WTC11 (cell line): ENCODE measurements around the gene HNRNPLL. TPM values are rescaled to one million over a fixed set of nuclear protein-coding genes. Genes with fewer than 3 reads are reported as not detected.

Experiments
- ATAC-seq: fragments of 200-7000 bp; cut with Tn5 transposase; 2 replicates; pipeline ENCODE4 v1.10.0; 2021; ENCODE audit warnings: mild to moderate bottlenecking, moderate library complexity
- CTCF ChIA-PET: fragments of 300-600 bp; sonication (Branson Sonifier 250); formaldehyde crosslinking; loops from one replicate; lab custom pipeline; 2021; ENCODE audit warnings: antibody characterized with exemption; lab: Charles Lee
- POLR2A ChIA-PET: fragments of 350-600 bp; sonication (Branson Sonifier 250); formaldehyde crosslinking; loops from one replicate; lab custom pipeline; 2021; ENCODE audit warnings: antibody characterized with exemption; lab: Charles Lee
- DNase-seq: peaks from one replicate; pipeline ENCODE4 v3.0.0; 2021; ENCODE audit warnings: low spot score
- H3K27ac Mint-ChIP-seq: 2 replicates; pipeline ENCODE4 v1.8.0; 2021; ENCODE audit warnings: mixed read lengths
- H3K27me3 Mint-ChIP-seq: 2 replicates; pipeline ENCODE4 v1.8.0; 2021; ENCODE audit warnings: low read depth, mild to moderate bottlenecking, moderate library complexity, mixed read lengths
- H3K36me3 Mint-ChIP-seq: 2 replicates; pipeline ENCODE4 v1.8.0; 2021; ENCODE audit warnings: mixed read lengths
- H3K4me1 Mint-ChIP-seq: 2 replicates; pipeline ENCODE4 v1.8.0; 2022; ENCODE audit warnings: mixed read lengths
- H3K4me3 Mint-ChIP-seq: 2 replicates; pipeline ENCODE4 v1.8.0; 2021; ENCODE audit warnings: mild to moderate bottlenecking, moderate library complexity, mixed read lengths
- H3K9me3 Mint-ChIP-seq: 2 replicates; pipeline ENCODE4 v1.8.0; 2021; ENCODE audit warnings: mixed read lengths
- ESRRA ChIP-seq: sonication (generic); formaldehyde crosslinking; IDR thresholded peaks from 2 replicates; pipeline ENCODE4 v1.8.1; 2022; ENCODE audit warnings: mild to moderate bottlenecking, missing genetic modification reagents, borderline replicate concordance
- IRF2 ChIP-seq: sonication (generic); formaldehyde crosslinking; IDR thresholded peaks from 2 replicates; pipeline ENCODE4 v1.8.0; 2022; ENCODE audit warnings: low read depth, missing genetic modification reagents, borderline replicate concordance
- JAZF1 ChIP-seq: fragments of 250-450 bp; sonication (Bioruptor Pico); IDR thresholded peaks from 2 replicates; pipeline ENCODE4 v1.9.0; 2021; ENCODE audit warnings: moderate library complexity, mild to moderate bottlenecking, inconsistent platforms
- NFATC4 ChIP-seq: fragments of 250-450 bp; sonication (Bioruptor Pico); IDR thresholded peaks from 2 replicates; pipeline ENCODE4 v1.9.0; 2021; ENCODE audit warnings: mild to moderate bottlenecking
- NR1H2 ChIP-seq: sonication (generic); formaldehyde crosslinking; IDR thresholded peaks from 2 replicates; pipeline ENCODE4 v1.9.0; 2021; ENCODE audit warnings: mild to moderate bottlenecking, moderate library complexity, missing genetic modification reagents
- OVOL2 ChIP-seq: fragments of 250-450 bp; sonication (Bioruptor Pico); IDR thresholded peaks from 2 replicates; pipeline ENCODE4 v1.9.0; 2021; ENCODE audit warnings: mild to moderate bottlenecking, borderline replicate concordance
- PRRX2 ChIP-seq: fragments of 250-450 bp; sonication (Bioruptor Pico); IDR thresholded peaks from 2 replicates; pipeline ENCODE4 v1.8.0; 2021; ENCODE audit warnings: mild to moderate bottlenecking
- TEAD1 ChIP-seq: sonication (generic); formaldehyde crosslinking; IDR thresholded peaks from 2 replicates; pipeline ENCODE4 v1.8.0; 2022; ENCODE audit warnings: mild to moderate bottlenecking, missing genetic modification reagents
- TEAD4 ChIP-seq: sonication (generic); formaldehyde crosslinking; IDR thresholded peaks from 2 replicates; pipeline ENCODE4 v1.8.0; 2022; ENCODE audit warnings: mild to moderate bottlenecking, missing genetic modification reagents
- ZNF121 ChIP-seq: sonication (generic); formaldehyde crosslinking; IDR thresholded peaks from 2 replicates; pipeline ENCODE4 v1.8.0; 2023; ENCODE audit warnings: missing genetic modification reagents
- total RNA-seq: library from RNA; stranded (reverse); gene quantifications from 3 replicates; pipeline ENCODE4 v1.2.3, GENCODE V29; 2021
- TF ChIP-seq, protein P1 (sequence below): sonication (generic); formaldehyde crosslinking; IDR thresholded peaks from 2 replicates; pipeline ENCODE4 v1.8.1; 2023; ENCODE audit warnings: mild to moderate bottlenecking, missing genetic modification reagents, borderline replicate concordance
- TF ChIP-seq, protein P2 (sequence below): sonication (generic); formaldehyde crosslinking; IDR thresholded peaks from 2 replicates; pipeline ENCODE4 v1.8.1; 2022; ENCODE audit warnings: low read depth, mild to moderate bottlenecking, moderate library complexity, missing genetic modification reagents, borderline replicate concordance
- TF ChIP-seq, protein P3 (sequence below): fragments of 250-450 bp; sonication (Bioruptor Pico); IDR thresholded peaks from 2 replicates; pipeline ENCODE4 v1.9.0; 2021; ENCODE audit warnings: mild to moderate bottlenecking
- TF ChIP-seq, protein P4 (sequence below): sonication (generic); formaldehyde crosslinking; IDR thresholded peaks from 2 replicates; pipeline ENCODE4 v1.8.1; 2023; ENCODE audit warnings: mild to moderate bottlenecking, missing genetic modification reagents, moderate library complexity
- TF ChIP-seq, protein P5 (sequence below): fragments of 250-450 bp; sonication (Bioruptor Pico); IDR thresholded peaks from 2 replicates; pipeline ENCODE4 v1.8.0; 2021; ENCODE audit warnings: mild to moderate bottlenecking
- TF ChIP-seq, protein P6 (sequence below): sonication (generic); formaldehyde crosslinking; conservative IDR thresholded peaks from 2 replicates; pipeline ENCODE4 v1.8.1; 2023; ENCODE audit warnings: mild to moderate bottlenecking, low read depth, missing genetic modification reagents, moderate library complexity
- TF ChIP-seq, protein P7 (sequence below): fragments of 250-450 bp; sonication (Bioruptor Pico); IDR thresholded peaks from 2 replicates; pipeline ENCODE4 v1.9.0; 2021; ENCODE audit warnings: mild to moderate bottlenecking, borderline replicate concordance
- TF ChIP-seq, protein P8 (sequence below): sonication (generic); formaldehyde crosslinking; IDR thresholded peaks from 2 replicates; pipeline ENCODE4 v1.8.1; 2022; ENCODE audit warnings: mild to moderate bottlenecking, moderate library complexity, missing genetic modification reagents
- TF ChIP-seq, protein P9 (sequence below): sonication (generic); formaldehyde crosslinking; IDR thresholded peaks from 2 replicates; pipeline ENCODE4 v1.8.1; 2023; ENCODE audit warnings: mild to moderate bottlenecking, missing genetic modification reagents, moderate library complexity

HNRNPLL gene
- total RNA-seq, 1 experiment from 2014 or later = 65.3 TPM

DNA sequence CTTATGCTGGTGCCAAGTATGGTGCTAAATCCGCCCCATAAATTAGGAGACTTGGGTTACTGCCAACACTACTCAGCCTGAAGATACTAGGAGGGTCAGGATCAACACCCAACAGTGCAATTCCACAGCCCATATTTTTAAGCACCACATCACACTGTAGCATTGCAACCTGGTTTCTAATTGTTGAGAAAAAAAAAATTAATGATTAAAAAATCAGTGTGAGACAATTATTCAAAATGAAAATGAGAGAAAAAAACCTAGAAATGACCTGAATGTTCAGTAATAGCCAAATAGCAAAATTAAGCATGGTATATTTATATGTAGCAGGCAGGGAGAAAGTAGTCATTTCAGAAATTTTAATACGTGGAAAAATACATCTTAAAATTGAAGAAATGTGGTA is 29.2 kb upstream of the HNRNPLL start:
- CTCF ChIA-PET = no interaction called here
- Mint-ChIP-seq H3K4me3 (no peak overlapping the region), H3K9me3 (peaks cover 16% of the 10 kb centered on the region), H3K27ac (no peak overlapping the region), H3K36me3 (peaks cover 5% of the 10 kb centered on the region), H3K27me3 (no peaks in the 10 kb centered on the region; the same call in 1 of the 2 replicates), H3K4me1 (peaks cover 5% of the 10 kb centered on the region)
- ATAC-seq (no peak), DNase-seq (no peak)
- POLR2A ChIA-PET = no interaction called here
- TF ChIP-seq JAZF1 (no peak), PRRX2 (CRISPR knock-in tag) (no peak), ESRRA (CRISPR knock-in tag) (no peak), NR1H2 (CRISPR knock-in tag) (no peak), TEAD4 (CRISPR knock-in tag) (no peak), IRF2 (no peak), NFATC4 (no peak), TEAD1 (CRISPR knock-in tag) (no peak), ZNF121 (no peak), OVOL2 (CRISPR knock-in tag) (no peak)
- TF ChIP-seq, protein P1, sequence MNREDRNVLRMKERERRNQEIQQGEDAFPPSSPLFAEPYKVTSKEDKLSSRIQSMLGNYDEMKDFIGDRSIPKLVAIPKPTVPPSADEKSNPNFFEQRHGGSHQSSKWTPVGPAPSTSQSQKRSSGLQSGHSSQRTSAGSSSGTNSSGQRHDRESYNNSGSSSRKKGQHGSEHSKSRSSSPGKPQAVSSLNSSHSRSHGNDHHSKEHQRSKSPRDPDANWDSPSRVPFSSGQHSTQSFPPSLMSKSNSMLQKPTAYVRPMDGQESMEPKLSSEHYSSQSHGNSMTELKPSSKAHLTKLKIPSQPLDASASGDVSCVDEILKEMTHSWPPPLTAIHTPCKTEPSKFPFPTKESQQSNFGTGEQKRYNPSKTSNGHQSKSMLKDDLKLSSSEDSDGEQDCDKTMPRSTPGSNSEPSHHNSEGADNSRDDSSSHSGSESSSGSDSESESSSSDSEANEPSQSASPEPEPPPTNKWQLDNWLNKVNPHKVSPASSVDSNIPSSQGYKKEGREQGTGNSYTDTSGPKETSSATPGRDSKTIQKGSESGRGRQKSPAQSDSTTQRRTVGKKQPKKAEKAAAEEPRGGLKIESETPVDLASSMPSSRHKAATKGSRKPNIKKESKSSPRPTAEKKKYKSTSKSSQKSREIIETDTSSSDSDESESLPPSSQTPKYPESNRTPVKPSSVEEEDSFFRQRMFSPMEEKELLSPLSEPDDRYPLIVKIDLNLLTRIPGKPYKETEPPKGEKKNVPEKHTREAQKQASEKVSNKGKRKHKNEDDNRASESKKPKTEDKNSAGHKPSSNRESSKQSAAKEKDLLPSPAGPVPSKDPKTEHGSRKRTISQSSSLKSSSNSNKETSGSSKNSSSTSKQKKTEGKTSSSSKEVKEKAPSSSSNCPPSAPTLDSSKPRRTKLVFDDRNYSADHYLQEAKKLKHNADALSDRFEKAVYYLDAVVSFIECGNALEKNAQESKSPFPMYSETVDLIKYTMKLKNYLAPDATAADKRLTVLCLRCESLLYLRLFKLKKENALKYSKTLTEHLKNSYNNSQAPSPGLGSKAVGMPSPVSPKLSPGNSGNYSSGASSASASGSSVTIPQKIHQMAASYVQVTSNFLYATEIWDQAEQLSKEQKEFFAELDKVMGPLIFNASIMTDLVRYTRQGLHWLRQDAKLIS (CRISPR knock-in tag) = no peak
- TF ChIP-seq, protein P2, sequence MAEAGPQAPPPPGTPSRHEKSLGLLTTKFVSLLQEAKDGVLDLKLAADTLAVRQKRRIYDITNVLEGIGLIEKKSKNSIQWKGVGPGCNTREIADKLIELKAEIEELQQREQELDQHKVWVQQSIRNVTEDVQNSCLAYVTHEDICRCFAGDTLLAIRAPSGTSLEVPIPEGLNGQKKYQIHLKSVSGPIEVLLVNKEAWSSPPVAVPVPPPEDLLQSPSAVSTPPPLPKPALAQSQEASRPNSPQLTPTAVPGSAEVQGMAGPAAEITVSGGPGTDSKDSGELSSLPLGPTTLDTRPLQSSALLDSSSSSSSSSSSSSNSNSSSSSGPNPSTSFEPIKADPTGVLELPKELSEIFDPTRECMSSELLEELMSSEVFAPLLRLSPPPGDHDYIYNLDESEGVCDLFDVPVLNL (CRISPR knock-in tag) = no peak
- TF ChIP-seq, protein P3, sequence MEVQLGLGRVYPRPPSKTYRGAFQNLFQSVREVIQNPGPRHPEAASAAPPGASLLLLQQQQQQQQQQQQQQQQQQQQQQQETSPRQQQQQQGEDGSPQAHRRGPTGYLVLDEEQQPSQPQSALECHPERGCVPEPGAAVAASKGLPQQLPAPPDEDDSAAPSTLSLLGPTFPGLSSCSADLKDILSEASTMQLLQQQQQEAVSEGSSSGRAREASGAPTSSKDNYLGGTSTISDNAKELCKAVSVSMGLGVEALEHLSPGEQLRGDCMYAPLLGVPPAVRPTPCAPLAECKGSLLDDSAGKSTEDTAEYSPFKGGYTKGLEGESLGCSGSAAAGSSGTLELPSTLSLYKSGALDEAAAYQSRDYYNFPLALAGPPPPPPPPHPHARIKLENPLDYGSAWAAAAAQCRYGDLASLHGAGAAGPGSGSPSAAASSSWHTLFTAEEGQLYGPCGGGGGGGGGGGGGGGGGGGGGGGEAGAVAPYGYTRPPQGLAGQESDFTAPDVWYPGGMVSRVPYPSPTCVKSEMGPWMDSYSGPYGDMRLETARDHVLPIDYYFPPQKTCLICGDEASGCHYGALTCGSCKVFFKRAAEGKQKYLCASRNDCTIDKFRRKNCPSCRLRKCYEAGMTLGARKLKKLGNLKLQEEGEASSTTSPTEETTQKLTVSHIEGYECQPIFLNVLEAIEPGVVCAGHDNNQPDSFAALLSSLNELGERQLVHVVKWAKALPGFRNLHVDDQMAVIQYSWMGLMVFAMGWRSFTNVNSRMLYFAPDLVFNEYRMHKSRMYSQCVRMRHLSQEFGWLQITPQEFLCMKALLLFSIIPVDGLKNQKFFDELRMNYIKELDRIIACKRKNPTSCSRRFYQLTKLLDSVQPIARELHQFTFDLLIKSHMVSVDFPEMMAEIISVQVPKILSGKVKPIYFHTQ (CRISPR knock-in tag) = no peak
- TF ChIP-seq, protein P4, sequence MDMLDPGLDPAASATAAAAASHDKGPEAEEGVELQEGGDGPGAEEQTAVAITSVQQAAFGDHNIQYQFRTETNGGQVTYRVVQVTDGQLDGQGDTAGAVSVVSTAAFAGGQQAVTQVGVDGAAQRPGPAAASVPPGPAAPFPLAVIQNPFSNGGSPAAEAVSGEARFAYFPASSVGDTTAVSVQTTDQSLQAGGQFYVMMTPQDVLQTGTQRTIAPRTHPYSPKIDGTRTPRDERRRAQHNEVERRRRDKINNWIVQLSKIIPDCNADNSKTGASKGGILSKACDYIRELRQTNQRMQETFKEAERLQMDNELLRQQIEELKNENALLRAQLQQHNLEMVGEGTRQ (CRISPR knock-in tag) = no peak
- TF ChIP-seq, protein P5, sequence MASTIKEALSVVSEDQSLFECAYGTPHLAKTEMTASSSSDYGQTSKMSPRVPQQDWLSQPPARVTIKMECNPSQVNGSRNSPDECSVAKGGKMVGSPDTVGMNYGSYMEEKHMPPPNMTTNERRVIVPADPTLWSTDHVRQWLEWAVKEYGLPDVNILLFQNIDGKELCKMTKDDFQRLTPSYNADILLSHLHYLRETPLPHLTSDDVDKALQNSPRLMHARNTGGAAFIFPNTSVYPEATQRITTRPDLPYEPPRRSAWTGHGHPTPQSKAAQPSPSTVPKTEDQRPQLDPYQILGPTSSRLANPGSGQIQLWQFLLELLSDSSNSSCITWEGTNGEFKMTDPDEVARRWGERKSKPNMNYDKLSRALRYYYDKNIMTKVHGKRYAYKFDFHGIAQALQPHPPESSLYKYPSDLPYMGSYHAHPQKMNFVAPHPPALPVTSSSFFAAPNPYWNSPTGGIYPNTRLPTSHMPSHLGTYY = no peak
- TF ChIP-seq, protein P6, sequence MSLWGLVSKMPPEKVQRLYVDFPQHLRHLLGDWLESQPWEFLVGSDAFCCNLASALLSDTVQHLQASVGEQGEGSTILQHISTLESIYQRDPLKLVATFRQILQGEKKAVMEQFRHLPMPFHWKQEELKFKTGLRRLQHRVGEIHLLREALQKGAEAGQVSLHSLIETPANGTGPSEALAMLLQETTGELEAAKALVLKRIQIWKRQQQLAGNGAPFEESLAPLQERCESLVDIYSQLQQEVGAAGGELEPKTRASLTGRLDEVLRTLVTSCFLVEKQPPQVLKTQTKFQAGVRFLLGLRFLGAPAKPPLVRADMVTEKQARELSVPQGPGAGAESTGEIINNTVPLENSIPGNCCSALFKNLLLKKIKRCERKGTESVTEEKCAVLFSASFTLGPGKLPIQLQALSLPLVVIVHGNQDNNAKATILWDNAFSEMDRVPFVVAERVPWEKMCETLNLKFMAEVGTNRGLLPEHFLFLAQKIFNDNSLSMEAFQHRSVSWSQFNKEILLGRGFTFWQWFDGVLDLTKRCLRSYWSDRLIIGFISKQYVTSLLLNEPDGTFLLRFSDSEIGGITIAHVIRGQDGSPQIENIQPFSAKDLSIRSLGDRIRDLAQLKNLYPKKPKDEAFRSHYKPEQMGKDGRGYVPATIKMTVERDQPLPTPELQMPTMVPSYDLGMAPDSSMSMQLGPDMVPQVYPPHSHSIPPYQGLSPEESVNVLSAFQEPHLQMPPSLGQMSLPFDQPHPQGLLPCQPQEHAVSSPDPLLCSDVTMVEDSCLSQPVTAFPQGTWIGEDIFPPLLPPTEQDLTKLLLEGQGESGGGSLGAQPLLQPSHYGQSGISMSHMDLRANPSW (CRISPR knock-in tag) = no peak
- TF ChIP-seq, protein P7, sequence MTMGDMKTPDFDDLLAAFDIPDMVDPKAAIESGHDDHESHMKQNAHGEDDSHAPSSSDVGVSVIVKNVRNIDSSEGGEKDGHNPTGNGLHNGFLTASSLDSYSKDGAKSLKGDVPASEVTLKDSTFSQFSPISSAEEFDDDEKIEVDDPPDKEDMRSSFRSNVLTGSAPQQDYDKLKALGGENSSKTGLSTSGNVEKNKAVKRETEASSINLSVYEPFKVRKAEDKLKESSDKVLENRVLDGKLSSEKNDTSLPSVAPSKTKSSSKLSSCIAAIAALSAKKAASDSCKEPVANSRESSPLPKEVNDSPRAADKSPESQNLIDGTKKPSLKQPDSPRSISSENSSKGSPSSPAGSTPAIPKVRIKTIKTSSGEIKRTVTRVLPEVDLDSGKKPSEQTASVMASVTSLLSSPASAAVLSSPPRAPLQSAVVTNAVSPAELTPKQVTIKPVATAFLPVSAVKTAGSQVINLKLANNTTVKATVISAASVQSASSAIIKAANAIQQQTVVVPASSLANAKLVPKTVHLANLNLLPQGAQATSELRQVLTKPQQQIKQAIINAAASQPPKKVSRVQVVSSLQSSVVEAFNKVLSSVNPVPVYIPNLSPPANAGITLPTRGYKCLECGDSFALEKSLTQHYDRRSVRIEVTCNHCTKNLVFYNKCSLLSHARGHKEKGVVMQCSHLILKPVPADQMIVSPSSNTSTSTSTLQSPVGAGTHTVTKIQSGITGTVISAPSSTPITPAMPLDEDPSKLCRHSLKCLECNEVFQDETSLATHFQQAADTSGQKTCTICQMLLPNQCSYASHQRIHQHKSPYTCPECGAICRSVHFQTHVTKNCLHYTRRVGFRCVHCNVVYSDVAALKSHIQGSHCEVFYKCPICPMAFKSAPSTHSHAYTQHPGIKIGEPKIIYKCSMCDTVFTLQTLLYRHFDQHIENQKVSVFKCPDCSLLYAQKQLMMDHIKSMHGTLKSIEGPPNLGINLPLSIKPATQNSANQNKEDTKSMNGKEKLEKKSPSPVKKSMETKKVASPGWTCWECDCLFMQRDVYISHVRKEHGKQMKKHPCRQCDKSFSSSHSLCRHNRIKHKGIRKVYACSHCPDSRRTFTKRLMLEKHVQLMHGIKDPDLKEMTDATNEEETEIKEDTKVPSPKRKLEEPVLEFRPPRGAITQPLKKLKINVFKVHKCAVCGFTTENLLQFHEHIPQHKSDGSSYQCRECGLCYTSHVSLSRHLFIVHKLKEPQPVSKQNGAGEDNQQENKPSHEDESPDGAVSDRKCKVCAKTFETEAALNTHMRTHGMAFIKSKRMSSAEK (CRISPR knock-in tag) = no peak
- TF ChIP-seq, protein P8, sequence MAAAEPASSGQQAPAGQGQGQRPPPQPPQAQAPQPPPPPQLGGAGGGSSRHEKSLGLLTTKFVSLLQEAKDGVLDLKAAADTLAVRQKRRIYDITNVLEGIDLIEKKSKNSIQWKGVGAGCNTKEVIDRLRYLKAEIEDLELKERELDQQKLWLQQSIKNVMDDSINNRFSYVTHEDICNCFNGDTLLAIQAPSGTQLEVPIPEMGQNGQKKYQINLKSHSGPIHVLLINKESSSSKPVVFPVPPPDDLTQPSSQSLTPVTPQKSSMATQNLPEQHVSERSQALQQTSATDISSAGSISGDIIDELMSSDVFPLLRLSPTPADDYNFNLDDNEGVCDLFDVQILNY (CRISPR knock-in tag) = no peak
- TF ChIP-seq, protein P9, sequence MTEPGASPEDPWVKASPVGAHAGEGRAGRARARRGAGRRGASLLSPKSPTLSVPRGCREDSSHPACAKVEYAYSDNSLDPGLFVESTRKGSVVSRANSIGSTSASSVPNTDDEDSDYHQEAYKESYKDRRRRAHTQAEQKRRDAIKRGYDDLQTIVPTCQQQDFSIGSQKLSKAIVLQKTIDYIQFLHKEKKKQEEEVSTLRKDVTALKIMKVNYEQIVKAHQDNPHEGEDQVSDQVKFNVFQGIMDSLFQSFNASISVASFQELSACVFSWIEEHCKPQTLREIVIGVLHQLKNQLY (CRISPR knock-in tag) = no peak
